Heart left ventricle (tissue), 16 donors: ENCODE measurements around the gene SORT1. TPM values are rescaled to one million over a fixed set of nuclear protein-coding genes. Genes with fewer than 3 reads are reported as not detected.

Experiments used
- ATAC-seq, 4 donors: fragments of 200-7000 bp; cut with Tn5 transposase; one replicate each; pipeline ENCODE4 v1.9.1; 2020 to 2022; ENCODE audit warnings: moderate library complexity in 4 of 4, mild to moderate bottlenecking in 3 of 4, moderate number of reproducible peaks in 1 of 4
- DNase-seq, 5 donors: peaks; one replicate each; pipeline ENCODE4 v3.0.0-alpha.2; 2020
- H3K27ac ChIP-seq, 12 donors: fragments of 200-600 bp; sonication (generic) in 4 of 12; one replicate each; pipeline versions ENCODE4 v1.5.0 to v1.8.0; 2016 to 2022; ENCODE audit warnings: mild to moderate bottlenecking in 2 of 12
- H3K27me3 ChIP-seq, 9 donors: fragments of 200-600 bp; sonication (generic) in 2 of 9; one replicate each; pipeline versions ENCODE4 v1.5.1 to v1.8.0; 2016 to 2022; ENCODE audit warnings: mild to moderate bottlenecking in 3 of 9
- H3K36me3 ChIP-seq, 9 donors: fragments of 200-600 bp; sonication (generic) in 2 of 9; one replicate each; pipeline versions ENCODE4 v1.5.0 to v1.8.0; 2018 to 2022; ENCODE audit warnings: mild to moderate bottlenecking in 2 of 9
- H3K4me1 ChIP-seq, 12 donors: fragments of 200-600 bp; sonication (generic) in 4 of 12; one replicate each; pipeline versions ENCODE4 v1.5.0 to v1.8.0; 2016 to 2022; ENCODE audit warnings: mild to moderate bottlenecking in 3 of 12
- H3K4me3 ChIP-seq, 12 donors: fragments of 200-600 bp; sonication (generic) in 4 of 12; one replicate each; pipeline versions ENCODE4 v1.5.0 to v1.8.0; 2017 to 2022; ENCODE audit warnings: mild to moderate bottlenecking in 9 of 12, moderate library complexity in 4 of 12
- H3K9me3 ChIP-seq, 12 donors: fragments of 200-600 bp; sonication (generic) in 4 of 12; one replicate each; pipeline versions ENCODE4 v1.5.0 to v1.8.0; 2016 to 2022; ENCODE audit warnings: mild to moderate bottlenecking in 1 of 12
- CTCF ChIP-seq, 12 donors: fragments of 200-600 bp; sonication (generic) in 4 of 12; IDR thresholded peaks; one replicate each; pipeline versions ENCODE4 v1.5.0 to v1.8.0; 2018 to 2022; ENCODE audit warnings: antibody characterized with exemption in 12 of 12, mild to moderate bottlenecking in 5 of 12
- POLR2A ChIP-seq, 2 donors: fragments of 450-650 bp; IDR thresholded peaks; one replicate each; pipeline ENCODE4 v1.6.1; 2017; ENCODE audit warnings: antibody characterized with exemption in 2 of 2, mild to moderate bottlenecking in 2 of 2, moderate library complexity in 2 of 2
- WGBS, 4 donors: extraction: QIAGEN DNeasy Blood & Tissue Kit in 2 of 4; methylation state at CpG; one replicate each; pipeline versions ENCODE4 v1.1.5 to v1.1.7; 2013 to 2018; 5-methylcytosine and 5-hydroxymethylcytosine counted together
- intact Hi-C, 10 donors: fragments of 100-400 bp; cut with DNase I; formaldehyde crosslinking; loops; one replicate each; pipeline versions ENCODE4 v1.11.1 to v1.14.2; 2022
- polyA plus RNA-seq, 2 donors: library from polyadenylated mRNA; stranded (reverse); fragments of 200-250 nt; gene quantifications; one replicate each; pipeline ENCODE4 v1.2.3, GENCODE V29; 2013
- total RNA-seq, 9 donors: library from RNA; depleted of rRNA in 2 of 9; stranded (reverse); fragments of >200 nt in 2 of 9; fragmentation: NEBNext Ultra II Directional in 3 of 9; extraction: Animal tissue kit (Norgen Biotek cat#: 25700) in 3 of 9; gene quantifications; one replicate each; pipeline versions ENCODE4 v1.1.0 to v1.2.4, GENCODE V29; 2016 to 2023
- donor health status: ischemic (EF 13 %, LVEDD 7.1; RV severe dilation, severe dysfunction).
- donor health status: healthy with polysubstance abuse.
- donor health status: DM: no; HTN: yes; CAD: no.
- donor health status: DM: no; HTN: no; CAD: no.
- donor health status: ischemic (EF 25% LVEDD 6.9; RV normal size, moderate dysfunction).
- donor health status: ischemic (EF 25% LVEDD 5.7; RV mildly dilated, moderate dysfunction).
- donor health status: healthy.
- donor health status: DM: yes; HTN: yes; CAD: no.
- donor health status: ischemic (EF 35%, LVEDD 5.7; RV mildly dilated, moderate dysfunction).
- donor health status: nonischemic (EF 11% LVEDD 7.7; RV severe dilation, severe dysfunction).
- donor health status: DM: yes; HTN: yes; CAD: no.
- donor health status: PGD.
- donor health status: ischemic (EF 29% LVEDD 5.4; RV normal size, mild dysfunction).
- donor health status: nonischemic (EF 23%, LVEDD 6.1; RV moderate dilation, normal function).

SORT1 gene
- total and polyA plus RNA-seq, 11 donors = 36.9 to 346 (median 145) TPM

GRCh38 chr1:109262231-109263055, 135.3 kb downstream of the SORT1 start:
- intact Hi-C loops = loop anchor here (1.0 to 10.0 kb wide), 8 partner anchors 135 to 272 kb away; partner anchors contain the start of genes SORT1 (in 2 of the 10) and GPR61 (in 1 of the 10)
- peaks cover 0 to 9% (median 0%) of the 10 kb centered on the region in 12 donors for H3K4me1 ChIP-seq
- no peaks in the 10 kb centered on the region for H3K27me3 ChIP-seq
- 86 to 91% (median 88%) methylated on average over 17 to 22 of the region's 22 CpGs for WGBS, 4 donors
- H3K4me3 ChIP-seq = no peak overlapping the region
- no peak for ATAC-seq
- DNase-seq = peak in 1 of 5 donors; percentile 52
- H3K27ac ChIP-seq = no peak overlapping the region
- H3K9me3 ChIP-seq = no peaks in the 10 kb centered on the region
- H3K36me3 ChIP-seq = no peaks in the 10 kb centered on the region
- TF ChIP-seq CTCF (IDR thresholded peaks at IDR 0.05) = no peak
- no peak for TF ChIP-seq POLR2A (IDR thresholded peaks at IDR 0.05)

- no peaks in the 10 kb centered on the region for H3K36me3 ChIP-seq
- no peak overlapping the region for H3K4me3 ChIP-seq
- peaks cover 0 to 9% (median 0%) of the 10 kb centered on the region in 12 donors for H3K4me1 ChIP-seq
- WGBS, 4 donors = 87 to 93% (median 89%) methylated on average over 5 to 6 of the region's 6 CpGs
- H3K27ac ChIP-seq = no peak overlapping the region
- ATAC-seq (no peak), DNase-seq (no peak)
- no peaks in the 10 kb centered on the region for H3K27me3 ChIP-seq
- TF ChIP-seq CTCF (IDR thresholded peaks at IDR 0.05) (no peak), POLR2A (IDR thresholded peaks at IDR 0.05) (no peak)
- no peaks in the 10 kb centered on the region for H3K9me3 ChIP-seq
- intact Hi-C loops = loop anchor here in 7 of 10 donors (5.0 to 10.0 kb wide), 4 partner anchors 136 to 273 kb away; partner anchors contain the start of genes SORT1 (in 2 of the 7) and GPR61 (in 1 of the 7)
Measured at GRCh38 chr1:109261578-109261977, 136.1 kb downstream of the SORT1 start.

- Histone ChIP-seq H3K4me1 (peaks cover 0 to 9% (median 0%) of the 10 kb centered on the region in 12 donors), H3K36me3 (no peaks in the 10 kb centered on the region), H3K27ac (no peak overlapping the region), H3K9me3 (no peaks in the 10 kb centered on the region), H3K27me3 (no peaks in the 10 kb centered on the region), H3K4me3 (no peak overlapping the region)
- ATAC-seq (no peak), DNase-seq (peak in 1 of 5 donors; percentile 50)
- no peak for TF ChIP-seq CTCF (IDR thresholded peaks at IDR 0.05)
- TF ChIP-seq POLR2A (IDR thresholded peaks at IDR 0.05) = no peak
- intact Hi-C loops = loop anchor here in 7 of 10 donors (5.0 to 10.0 kb wide), 4 partner anchors 136 to 274 kb away; partner anchors contain the start of genes SORT1 (in 2 of the 7) and GPR61 (in 1 of the 7)
- WGBS, 4 donors = 94 to 98% (median 95%) methylated on average over 9 to 16 of the region's 16 CpGs
Measured at GRCh38 chr1:109261006-109261405, 136.7 kb downstream of the SORT1 start.
